Psoas muscle (tissue), 8 donors: ENCODE results near the gene ADAMTSL1. TPM values are rescaled to one million over a fixed set of nuclear protein-coding genes. Genes with fewer than 3 reads are reported as not detected.

ENCODE experiments used
- ATAC-seq, 4 donors: fragments of 200-7000 bp; cut with Tn5 transposase; one replicate each; pipeline ENCODE4 v1.9.1; 2020; ENCODE audit warnings: moderate library complexity in 3 of 4, mild to moderate bottlenecking in 2 of 4
- DNase-seq, 2 donors: peaks; one replicate each; pipeline ENCODE4 v3.0.0-alpha.2; 2020
- H3K27ac ChIP-seq: fragments of 200-600 bp; one replicate; pipeline ENCODE4 v1.8.0; 2022
- H3K27me3 ChIP-seq, 3 donors: fragments of 200-600 bp in 1 of 3; one replicate each; pipeline versions ENCODE4 v1.6.1 to v1.8.0; 2013 to 2022; ENCODE audit warnings: low read length in 2 of 3, mild to moderate bottlenecking in 2 of 3, moderate library complexity in 1 of 3; ENCODE audit not compliant: insufficient read depth in 3 of 3
- H3K36me3 ChIP-seq, 2 donors: fragments of 200-600 bp in 1 of 2; one replicate each; pipeline versions ENCODE4 v1.6.1 to v1.8.0; 2013 to 2022; ENCODE audit warnings: low read depth in 1 of 2, mild to moderate bottlenecking in 1 of 2, moderate library complexity in 1 of 2; ENCODE audit not compliant: insufficient read depth in 1 of 2
- H3K4me1 ChIP-seq: fragments of 200-600 bp; one replicate; pipeline ENCODE4 v1.8.0; 2022
- H3K4me3 ChIP-seq: fragments of 200-600 bp; one replicate; pipeline ENCODE4 v1.8.0; 2022; ENCODE audit warnings: mild to moderate bottlenecking
- H3K9me3 ChIP-seq: fragments of 200-600 bp; one replicate; pipeline ENCODE4 v1.8.0; 2022
- WGBS, 3 donors: extraction: QIAGEN DNeasy Blood & Tissue Kit; methylation state at CpG; one replicate each; pipeline versions ENCODE4 v1.1.6 to v1.1.7; 2013; 5-methylcytosine and 5-hydroxymethylcytosine counted together
- intact Hi-C, 2 donors: fragments of 100-400 bp; cut with DNase I; formaldehyde crosslinking; loops; one replicate each; pipeline versions ENCODE4 v1.11.0 to v1.14.2; 2022
- polyA plus RNA-seq, 3 donors: library from polyadenylated mRNA; stranded (reverse); fragments of 200-250 nt; gene quantifications; one replicate each; pipeline ENCODE4 v1.2.3, GENCODE V29; 2013
- total RNA-seq, 4 donors: library from RNA; stranded (reverse); fragmentation: NEBNext Ultra II Directional in 2 of 4; extraction: Animal tissue kit (Norgen Biotek cat#: 25700) in 2 of 4; gene quantifications; one replicate each; pipeline versions ENCODE4 v1.2.1 to v1.2.4, GENCODE V29; 2021 to 2023
- TF ChIP-seq, protein P1 (sequence below): fragments of 200-600 bp; IDR thresholded peaks from one replicate; pipeline ENCODE4 v1.8.0; 2022; ENCODE audit warnings: antibody characterized with exemption
- donor health status: healthy with polysubstance abuse.
- donor health status: DM: no; HTN: no; CAD: no; lungs with moderate emphysema.
- donor health status: Bipolar disorder and iron deficiency.
- donor health status: healthy.
- donor health status: DM: yes; HTN: yes; CAD: no.
- donor health status: DM: no; HTN: no; CAD: no.
- donor health status: DM: no; HTN: no; CAD: no.
- donor health status: DM: yes; HTN: yes; CAD: no.

Gene ADAMTSL1
- total and polyA plus RNA-seq, 7 donors, result 0.08 to 0.57 (median 0.28) TPM

DNA sequence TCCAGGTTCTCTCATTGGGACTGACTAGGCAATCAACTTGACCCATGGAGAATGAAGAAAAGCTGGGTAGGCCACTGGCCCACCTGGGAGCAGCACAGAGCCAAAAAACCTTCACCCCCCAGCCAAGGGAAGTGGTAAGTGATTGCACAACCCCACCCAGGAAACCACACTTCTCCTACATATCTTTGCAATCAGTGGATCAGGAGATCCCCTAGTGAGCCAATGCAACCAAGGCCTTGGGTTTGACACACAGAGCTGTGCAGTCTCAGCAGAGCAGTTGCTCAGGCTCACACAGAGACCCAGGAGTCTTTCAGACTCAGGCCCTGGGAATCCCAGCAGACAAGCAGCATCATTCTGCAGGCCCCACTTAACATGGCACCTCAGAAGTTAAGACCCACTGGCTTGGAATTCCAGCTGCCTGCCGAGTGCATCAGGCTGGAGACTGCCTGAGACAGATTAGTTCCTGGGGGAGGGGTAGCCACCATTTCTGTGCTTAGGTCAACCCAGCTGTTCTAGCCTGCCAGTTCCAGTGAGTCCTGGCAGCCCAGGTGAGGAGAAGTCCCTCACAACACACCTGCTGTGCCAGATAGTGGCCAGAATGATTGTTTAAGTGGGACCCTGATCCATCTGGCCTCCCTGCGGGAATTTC is 422.7 kb downstream of the ADAMTSL1 start:
- TF ChIP-seq, protein P1, sequence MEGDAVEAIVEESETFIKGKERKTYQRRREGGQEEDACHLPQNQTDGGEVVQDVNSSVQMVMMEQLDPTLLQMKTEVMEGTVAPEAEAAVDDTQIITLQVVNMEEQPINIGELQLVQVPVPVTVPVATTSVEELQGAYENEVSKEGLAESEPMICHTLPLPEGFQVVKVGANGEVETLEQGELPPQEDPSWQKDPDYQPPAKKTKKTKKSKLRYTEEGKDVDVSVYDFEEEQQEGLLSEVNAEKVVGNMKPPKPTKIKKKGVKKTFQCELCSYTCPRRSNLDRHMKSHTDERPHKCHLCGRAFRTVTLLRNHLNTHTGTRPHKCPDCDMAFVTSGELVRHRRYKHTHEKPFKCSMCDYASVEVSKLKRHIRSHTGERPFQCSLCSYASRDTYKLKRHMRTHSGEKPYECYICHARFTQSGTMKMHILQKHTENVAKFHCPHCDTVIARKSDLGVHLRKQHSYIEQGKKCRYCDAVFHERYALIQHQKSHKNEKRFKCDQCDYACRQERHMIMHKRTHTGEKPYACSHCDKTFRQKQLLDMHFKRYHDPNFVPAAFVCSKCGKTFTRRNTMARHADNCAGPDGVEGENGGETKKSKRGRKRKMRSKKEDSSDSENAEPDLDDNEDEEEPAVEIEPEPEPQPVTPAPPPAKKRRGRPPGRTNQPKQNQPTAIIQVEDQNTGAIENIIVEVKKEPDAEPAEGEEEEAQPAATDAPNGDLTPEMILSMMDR, result no peak
- intact Hi-C loops, result no loop called here
- Histone ChIP-seq H3K36me3 (no peaks in the 10 kb centered on the region), H3K27ac (no peak overlapping the region), H3K4me1 (no peaks in the 10 kb centered on the region), H3K9me3 (peaks cover 11% of the 10 kb centered on the region), H3K27me3 (no peaks in the 10 kb centered on the region), H3K4me3 (no peak overlapping the region)
- 78 to 91% (median 84%) methylated on average over 2 of the region's 2 CpGs for WGBS, 3 donors
- DNase-seq, result no peak
- ATAC-seq, result no peak

DNA sequence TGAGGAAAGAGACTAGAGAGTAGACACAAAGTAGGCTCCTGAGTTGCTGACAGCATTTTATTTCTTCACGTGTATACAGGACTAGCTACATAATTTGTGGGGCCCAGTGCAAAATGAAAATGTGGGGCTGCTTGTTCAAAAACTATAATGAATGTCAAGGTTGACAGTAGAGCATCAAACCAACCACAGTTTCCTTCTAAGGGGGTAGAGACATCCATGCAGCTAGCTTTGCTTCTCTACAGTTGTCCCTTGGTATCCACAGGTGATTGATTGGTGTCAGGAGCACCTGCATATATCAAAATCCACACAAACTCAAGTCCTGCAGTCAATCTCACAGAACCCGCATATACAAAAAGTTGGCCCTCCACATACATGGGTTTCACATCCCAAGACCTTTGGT is 429.5 kb downstream of the ADAMTSL1 start:
- Histone ChIP-seq H3K9me3 (no peaks in the 10 kb centered on the region), H3K36me3 (no peaks in the 10 kb centered on the region), H3K4me3 (no peak overlapping the region), H3K27me3 (no peaks in the 10 kb centered on the region), H3K27ac (no peak overlapping the region), H3K4me1 (no peaks in the 10 kb centered on the region)
- intact Hi-C loops, result no loop called here
- ATAC-seq (no peak), DNase-seq (no peak)
- WGBS, 3 donors, result 91 to 95% (median 92%) methylated on average over 2 of the region's 2 CpGs
- TF ChIP-seq, protein P1, result no peak

DNA sequence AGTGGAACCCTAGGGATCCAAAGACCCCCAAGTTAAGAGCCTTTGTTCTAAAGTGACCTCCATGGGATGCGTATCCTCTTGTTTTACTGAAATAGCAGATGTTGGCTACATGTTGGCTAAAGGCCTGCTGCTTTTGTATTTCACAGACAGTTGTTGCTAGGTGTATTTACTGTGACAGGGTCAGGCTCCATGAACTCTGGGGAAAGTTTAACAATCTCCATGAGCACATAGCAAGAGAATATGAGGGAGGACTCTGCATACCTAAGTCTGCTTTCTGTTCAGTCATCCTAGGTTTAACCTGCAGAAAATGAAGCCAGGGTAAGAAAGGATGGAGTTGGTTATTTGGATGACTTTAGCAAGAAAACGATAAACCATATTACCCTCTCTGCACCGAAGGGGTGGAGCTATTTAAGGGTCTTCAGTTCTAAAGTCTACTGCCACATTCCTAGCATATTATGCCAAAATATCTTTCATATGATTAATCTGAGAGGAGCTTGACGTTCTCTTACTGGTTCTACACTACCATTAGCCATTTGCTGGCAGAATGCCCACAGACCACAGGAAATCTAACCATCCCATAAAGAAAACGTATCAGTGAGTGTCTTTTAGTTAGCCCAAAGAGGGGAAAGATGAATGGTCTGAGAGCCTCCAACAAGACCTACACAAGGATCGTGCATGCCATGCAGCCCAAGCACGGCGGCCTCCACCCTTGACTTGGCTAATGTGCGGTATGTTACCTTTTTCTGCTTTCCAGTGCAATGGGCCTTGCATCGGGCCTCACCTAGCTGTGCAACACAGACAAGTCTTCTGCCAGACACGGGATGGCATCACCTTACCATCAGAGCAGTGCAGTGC is 431.3 kb downstream of the ADAMTSL1 start:
- no peaks in the 10 kb centered on the region for H3K4me1 ChIP-seq
- 84 to 86% (median 84%) methylated on average over 11 of the region's 11 CpGs for whole genome bisulfite sequencing, 3 donors
- no peak overlapping the region for H3K4me3 ChIP-seq
- no peak overlapping the region for H3K27ac ChIP-seq
- DNase-seq (no peak), ATAC-seq (no peak)
- TF ChIP-seq, protein P1, result no peak
- no peaks in the 10 kb centered on the region for H3K27me3 ChIP-seq
- no peaks in the 10 kb centered on the region for H3K36me3 ChIP-seq
- intact Hi-C loops, result no loop called here
- H3K9me3 ChIP-seq, result no peaks in the 10 kb centered on the region

DNA sequence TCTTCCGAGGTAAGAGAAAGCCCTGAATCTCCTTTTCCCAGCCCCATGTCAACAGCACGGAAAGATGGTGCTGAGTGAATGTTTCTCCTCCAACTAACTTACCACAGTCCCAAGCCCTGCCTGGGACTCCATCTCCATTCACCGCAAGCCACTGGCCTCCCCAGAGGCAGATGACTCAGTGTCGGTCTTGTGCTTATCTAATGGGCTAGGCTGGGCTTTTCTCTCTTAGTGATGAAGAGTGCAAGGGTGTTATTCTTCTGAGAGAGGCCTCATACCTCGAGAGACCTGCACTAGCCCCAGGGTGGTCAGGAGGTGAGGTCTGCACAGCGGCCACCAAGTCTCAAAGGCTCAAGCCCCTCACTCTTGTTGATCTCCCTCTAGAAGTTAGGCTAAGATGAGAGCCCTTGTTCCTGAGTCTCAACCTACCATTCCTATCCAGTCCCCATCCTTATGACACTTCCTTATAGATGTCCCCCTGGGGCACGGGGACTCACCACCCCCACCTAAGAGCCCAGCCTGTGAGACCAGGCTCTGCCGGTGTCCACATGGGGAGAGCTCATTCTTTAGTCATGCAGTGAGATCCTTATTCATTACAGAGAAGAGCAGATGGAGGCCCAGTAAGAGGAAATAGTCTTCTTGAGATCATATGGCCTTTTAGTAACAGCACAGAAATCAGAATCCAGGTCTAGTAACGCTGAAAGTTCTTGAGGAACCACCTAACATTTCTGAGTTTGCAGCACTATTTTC is 432.1 kb downstream of the ADAMTSL1 start:
- Histone ChIP-seq H3K27me3 (no peaks in the 10 kb centered on the region), H3K4me3 (no peak overlapping the region), H3K4me1 (no peaks in the 10 kb centered on the region), H3K9me3 (no peaks in the 10 kb centered on the region), H3K27ac (no peak overlapping the region), H3K36me3 (no peaks in the 10 kb centered on the region)
- TF ChIP-seq, protein P1, result no peak
- WGBS, 3 donors, result 90 to 92% (median 91%) methylated on average over 9 of the region's 9 CpGs
- ATAC-seq, result no peak
- DNase-seq, result no peak
- intact Hi-C loops, result no loop called here
